ENCODE measurements around the gene UPP2.

Gene UPP2

GRCh38 chr2:158140201-158140600 lies 38.5 kb downstream of the UPP2 start:
- no peak for DNase-seq (ENCODE audit: low read depth)

- no peak for DNase-seq (ENCODE audit: low read depth)
Observed at GRCh38 chr2:158142165-158142564, 40.5 kb downstream of the UPP2 start.

- DNase-seq (ENCODE audit: low read depth) = no peak
Observed at GRCh38 chr2:158142568-158143332, 41.1 kb downstream of the UPP2 start.

GRCh38 chr2:158143703-158144360 lies 42.2 kb downstream of the UPP2 start:
- DNase-seq (ENCODE audit: low read depth) = no peak

DNA sequence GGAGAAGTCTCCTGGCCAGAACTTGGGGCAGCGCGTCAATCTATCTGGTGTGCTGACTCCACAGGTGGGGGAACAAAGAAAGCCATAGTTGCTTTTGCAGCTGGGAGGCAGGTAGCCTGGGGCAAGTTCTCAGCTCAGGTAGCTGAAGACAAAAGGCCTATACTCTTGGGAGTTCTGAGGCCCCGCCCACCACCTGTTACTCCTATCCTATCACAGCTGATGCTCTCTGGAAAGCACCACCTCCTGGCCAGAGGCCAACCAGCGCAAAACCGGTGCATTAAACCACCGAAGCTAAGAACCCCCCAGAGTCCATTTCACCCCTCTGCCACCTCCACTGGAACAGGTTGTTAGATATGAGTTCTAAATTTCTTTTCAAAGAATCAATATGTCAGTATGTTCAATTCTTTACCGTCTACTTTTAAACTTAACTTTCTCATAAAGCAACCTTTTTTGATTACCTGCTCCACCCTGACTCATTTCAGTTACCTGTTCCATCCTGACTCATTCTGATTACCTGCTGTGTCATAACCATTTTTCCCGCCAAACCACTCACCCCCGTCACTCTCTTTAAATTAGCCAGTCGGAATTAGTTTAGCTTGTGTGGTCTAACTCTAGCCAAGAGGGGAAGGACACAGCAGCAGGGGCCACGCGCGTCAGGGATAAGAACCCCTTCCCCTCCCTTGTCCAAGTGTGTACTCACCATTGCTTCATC lies 43.4 kb downstream of the UPP2 start:
- DNase-seq (ENCODE audit: low read depth) = no peak

DNA sequence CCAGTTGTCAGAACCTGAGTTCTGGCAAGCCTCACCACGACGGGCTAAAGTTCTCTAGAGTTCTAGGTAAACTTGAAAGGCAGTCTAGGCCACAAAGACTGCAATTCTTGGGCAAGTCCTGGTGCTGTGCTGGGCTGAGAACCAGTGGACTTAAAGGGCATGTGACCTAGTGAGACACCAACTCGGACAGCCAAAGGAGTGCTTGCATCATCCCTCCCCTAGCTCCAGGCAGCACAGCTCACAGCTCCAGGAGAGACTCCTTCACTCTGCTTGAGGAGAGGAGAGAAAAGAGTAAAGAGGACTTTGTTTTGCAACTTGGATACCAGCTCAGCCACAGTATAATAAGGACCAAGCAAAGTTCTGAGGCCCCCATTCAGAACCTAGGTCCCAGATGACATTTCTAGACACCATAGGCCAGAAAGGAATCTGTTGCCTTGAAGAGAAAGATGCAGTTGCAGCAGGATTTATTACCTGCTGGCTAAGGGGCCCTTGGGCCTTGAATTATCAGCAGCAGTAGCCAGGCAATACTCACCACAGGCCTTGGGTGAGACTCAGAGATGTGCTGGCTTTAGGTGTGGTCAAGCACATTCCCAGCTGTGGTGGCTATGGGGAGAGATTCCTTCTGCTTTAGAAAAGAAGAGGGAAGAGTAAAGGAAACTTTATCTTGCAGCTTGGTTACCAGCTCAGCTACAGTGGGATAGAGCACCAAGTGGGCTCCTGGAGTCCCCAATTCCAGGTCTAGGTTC lies 51.8 kb downstream of the UPP2 start:
- no peak for DNase-seq (ENCODE audit: low read depth)

GRCh38 chr2:158154596-158154995 lies 52.9 kb downstream of the UPP2 start:
- DNase-seq (ENCODE audit: low read depth) = no peak

GRCh38 chr2:158172719-158173118 lies 71.0 kb downstream of the UPP2 start:
- no peak for DNase-seq (ENCODE audit: low read depth)

- DNase-seq (ENCODE audit: low read depth) = no peak
Observed at GRCh38 chr2:158174495-158174894, 72.8 kb downstream of the UPP2 start.

- no peak for DNase-seq (ENCODE audit: low read depth)
Observed at GRCh38 chr2:158174956-158175355, 73.3 kb downstream of the UPP2 start.

DNA sequence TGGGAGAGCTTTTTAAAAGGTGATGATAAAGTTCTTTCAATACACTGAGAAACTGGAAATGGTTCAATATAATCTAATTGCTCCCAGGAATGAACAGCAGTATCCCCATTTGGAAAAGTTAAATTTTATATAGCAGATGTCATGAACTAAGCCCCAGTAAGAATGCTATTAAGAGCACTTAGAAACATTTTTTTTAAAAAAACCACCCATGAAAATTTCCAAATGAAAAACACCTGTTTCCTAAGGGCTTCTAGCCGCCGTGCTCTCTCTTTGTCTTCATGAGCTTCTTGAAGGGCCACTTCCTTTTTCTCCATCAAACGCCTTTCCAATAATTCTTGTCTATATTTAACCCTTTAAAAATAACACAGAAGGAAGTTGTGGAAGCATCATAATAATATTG lies 77.0 kb downstream of the UPP2 start:
- no peak for DNase-seq (ENCODE audit: low read depth)

- no peak for DNase-seq (ENCODE audit: low read depth)
Observed at GRCh38 chr2:158179660-158180059, 78.0 kb downstream of the UPP2 start.

GRCh38 chr2:158181171-158181570 lies 79.5 kb downstream of the UPP2 start:
- no peak for DNase-seq (ENCODE audit: low read depth)

DNA sequence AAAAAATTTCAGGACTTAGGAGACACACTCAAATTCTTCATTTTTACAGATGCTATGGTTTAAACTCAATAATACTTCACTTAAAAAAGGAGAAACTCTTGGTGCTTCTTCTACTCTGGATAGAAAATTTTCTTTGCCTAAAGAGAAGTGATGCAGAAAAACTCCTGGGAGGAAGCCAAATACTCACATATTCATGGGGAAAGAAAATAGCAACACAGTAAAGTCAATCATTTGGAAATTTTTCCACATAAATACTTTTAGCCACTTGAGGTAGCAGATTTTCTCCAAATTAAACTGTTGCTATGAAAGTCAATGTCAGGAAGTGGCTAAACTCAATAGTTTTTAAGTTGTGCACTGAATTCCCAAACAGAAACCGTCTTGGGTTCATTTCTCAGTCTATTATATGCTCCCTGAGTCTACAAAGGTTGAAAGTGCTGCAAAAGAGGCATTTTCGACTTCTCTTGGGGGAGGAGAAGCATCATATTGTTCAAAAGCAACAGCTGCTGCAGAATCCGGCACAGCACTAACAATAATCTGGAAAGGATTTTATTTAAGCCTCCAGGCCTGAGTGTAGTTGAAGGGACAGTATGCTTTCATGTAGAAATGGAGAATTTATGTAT lies 81.1 kb downstream of the UPP2 start:
- DNase-seq (ENCODE audit: low read depth) = no peak

GRCh38 chr2:158184001-158184400 lies 82.3 kb downstream of the UPP2 start:
- no peak for DNase-seq (ENCODE audit: low read depth)

DNA sequence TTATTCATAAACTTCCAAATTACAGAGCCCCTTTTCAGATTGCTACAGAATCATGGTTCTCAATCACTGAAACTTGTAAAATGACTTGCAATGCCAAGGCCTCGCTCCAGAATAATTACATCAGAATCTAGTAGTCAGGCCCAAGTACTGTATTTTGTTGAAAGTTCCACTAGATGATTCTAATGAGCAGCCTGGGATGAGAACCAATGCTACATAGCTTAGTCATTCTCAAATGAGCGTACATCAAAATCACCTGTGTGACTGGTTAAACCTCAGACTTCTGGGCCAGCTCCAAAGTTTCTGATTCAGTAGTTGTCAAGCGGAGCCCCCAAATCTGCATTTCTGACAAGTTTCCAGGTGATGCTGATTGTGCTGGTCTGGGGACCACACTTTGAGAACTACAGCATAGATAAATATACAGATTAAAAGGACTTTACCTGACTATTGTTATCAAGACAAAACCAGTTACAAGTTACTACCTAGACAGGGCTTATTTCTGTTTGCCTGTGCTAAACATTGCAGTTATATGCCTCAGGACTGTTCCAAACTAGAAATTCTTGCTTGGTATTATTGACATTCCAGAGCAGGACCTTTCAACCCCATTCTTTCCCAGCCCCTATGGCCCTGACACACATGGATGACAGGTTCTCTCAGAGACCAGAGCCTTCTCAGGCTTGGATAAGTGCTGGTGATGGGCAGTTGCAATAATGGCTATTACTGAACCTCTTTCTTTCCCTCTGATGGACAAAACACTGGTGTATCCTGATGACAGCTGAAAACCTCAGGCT lies 83.1 kb downstream of the UPP2 start:
- no peak for DNase-seq (ENCODE audit: low read depth)

Data from activated T-helper 1 cell treated with Interleukin-2 at 50 U/mL for 16 hours (primary cell).